K562 treated with DMSO at 1 percent for 48 hours (cell line): Measurements from ENCODE around the gene IGSF10. TPM values are rescaled to one million over a fixed set of nuclear protein-coding genes. Genes with fewer than 3 reads are reported as not detected.

Experiments
- total RNA-seq: library from RNA; unstranded; fragments of 300-600 nt; gene quantifications from 2 replicates; pipeline ENCODE4 v1.2.3, GENCODE V29; 2022; ENCODE audit warnings: low replicate concordance; ENCODE audit errors: extremely low read depth

Gene IGSF10, protein sequence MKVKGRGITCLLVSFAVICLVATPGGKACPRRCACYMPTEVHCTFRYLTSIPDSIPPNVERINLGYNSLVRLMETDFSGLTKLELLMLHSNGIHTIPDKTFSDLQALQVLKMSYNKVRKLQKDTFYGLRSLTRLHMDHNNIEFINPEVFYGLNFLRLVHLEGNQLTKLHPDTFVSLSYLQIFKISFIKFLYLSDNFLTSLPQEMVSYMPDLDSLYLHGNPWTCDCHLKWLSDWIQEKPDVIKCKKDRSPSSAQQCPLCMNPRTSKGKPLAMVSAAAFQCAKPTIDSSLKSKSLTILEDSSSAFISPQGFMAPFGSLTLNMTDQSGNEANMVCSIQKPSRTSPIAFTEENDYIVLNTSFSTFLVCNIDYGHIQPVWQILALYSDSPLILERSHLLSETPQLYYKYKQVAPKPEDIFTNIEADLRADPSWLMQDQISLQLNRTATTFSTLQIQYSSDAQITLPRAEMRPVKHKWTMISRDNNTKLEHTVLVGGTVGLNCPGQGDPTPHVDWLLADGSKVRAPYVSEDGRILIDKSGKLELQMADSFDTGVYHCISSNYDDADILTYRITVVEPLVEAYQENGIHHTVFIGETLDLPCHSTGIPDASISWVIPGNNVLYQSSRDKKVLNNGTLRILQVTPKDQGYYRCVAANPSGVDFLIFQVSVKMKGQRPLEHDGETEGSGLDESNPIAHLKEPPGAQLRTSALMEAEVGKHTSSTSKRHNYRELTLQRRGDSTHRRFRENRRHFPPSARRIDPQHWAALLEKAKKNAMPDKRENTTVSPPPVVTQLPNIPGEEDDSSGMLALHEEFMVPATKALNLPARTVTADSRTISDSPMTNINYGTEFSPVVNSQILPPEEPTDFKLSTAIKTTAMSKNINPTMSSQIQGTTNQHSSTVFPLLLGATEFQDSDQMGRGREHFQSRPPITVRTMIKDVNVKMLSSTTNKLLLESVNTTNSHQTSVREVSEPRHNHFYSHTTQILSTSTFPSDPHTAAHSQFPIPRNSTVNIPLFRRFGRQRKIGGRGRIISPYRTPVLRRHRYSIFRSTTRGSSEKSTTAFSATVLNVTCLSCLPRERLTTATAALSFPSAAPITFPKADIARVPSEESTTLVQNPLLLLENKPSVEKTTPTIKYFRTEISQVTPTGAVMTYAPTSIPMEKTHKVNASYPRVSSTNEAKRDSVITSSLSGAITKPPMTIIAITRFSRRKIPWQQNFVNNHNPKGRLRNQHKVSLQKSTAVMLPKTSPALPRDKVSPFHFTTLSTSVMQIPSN (N-terminal part only)
- not detected in 2 replicates for total RNA-seq

GRCh38 chr3:151460774-151461450 is at the start of gene IGSF10:
Gene IGSF10 (minus strand): TSS chr3:151461061. CDS start chr3:151458709, 2,352 bp downstream.

Other genes with a start within 250 kb of the IGSF10 start
- not detected in 2 replicates for gene P2RY14, start 182.5 kb downstream of the IGSF10 start, total RNA-seq
- not detected in 2 replicates for gene GPR87, start 144.2 kb downstream of the IGSF10 start, total RNA-seq
- gene P2RY13, start 131.5 kb downstream of the IGSF10 start, total RNA-seq: not detected in 2 replicates
- not detected in 2 replicates for gene P2RY12, start 76.3 kb downstream of the IGSF10 start, total RNA-seq